HG03457 (cell line): ENCODE results near the gene BOLA2B.
"Not testable (repeated sequence)": the region's sequence is repeated elsewhere in the genome, so short reads cannot be mapped to it uniquely, and the experiment has no call there.

Experiments used
- ATAC-seq: cut with Tn5 transposase; IDR thresholded peaks from one replicate; pipeline ENCODE4 v1.9.1; 2021; ENCODE audit warnings: moderate number of reproducible peaks; ENCODE audit not compliant: unreplicated experiment

BOLA2B gene

GRCh38 chr16:30193615-30194014 lies at the start of gene BOLA2B, which contains the start of gene SLX1A:
Gene BOLA2B, minus strand, starts transcription at chr16:30193666. Its CDS starts 71 bp downstream, at chr16:30193595.
Gene SLX1A, plus strand, starts transcription at chr16:30193875. Its CDS starts 210 bp downstream, at chr16:30194085.
- ATAC-seq, result peak; percentile 61

GRCh38 chr16:30217082-30217481 lies 23.6 kb upstream of the BOLA2B start:
- not testable (repeated sequence) for ATAC-seq

- not testable (repeated sequence) for ATAC-seq
Observed at GRCh38 chr16:30211414-30211813, 17.9 kb upstream of the BOLA2B start.

GRCh38 chr16:30209032-30209431 lies 15.6 kb upstream of the BOLA2B start:
- not testable (repeated sequence) for ATAC-seq

- ATAC-seq, result not testable (repeated sequence)
Observed at GRCh38 chr16:30207063-30207704, 13.7 kb upstream of the BOLA2B start.

- not testable (repeated sequence) for ATAC-seq
Observed at GRCh38 chr16:30206252-30206651, 12.8 kb upstream of the BOLA2B start.

- ATAC-seq, result not testable (repeated sequence)
Observed at GRCh38 chr16:30205541-30206236, 12.2 kb upstream of the BOLA2B start.

- ATAC-seq, result not testable (repeated sequence)
Observed at GRCh38 chr16:30199608-30200343, 6.3 kb upstream of the BOLA2B start.

GRCh38 chr16:30199049-30199448 lies 5.6 kb upstream of the BOLA2B start, which contains the start of gene SULT1A3:
Gene SULT1A3, plus strand, starts transcription at chr16:30199255. Its CDS starts 1,474 bp downstream, at chr16:30200729.
- not testable (repeated sequence) for ATAC-seq

GRCh38 chr16:30197001-30197400 lies 3.5 kb upstream of the BOLA2B start:
- not testable (repeated sequence) for ATAC-seq

GRCh38 chr16:30194172-30194925 lies 883 bp upstream of the BOLA2B start:
- ATAC-seq, result peak; percentile 46

- ATAC-seq, result peak; percentile 5
Observed at GRCh38 chr16:30193098-30193497, 368 bp downstream of the BOLA2B start.

- ATAC-seq, result not testable (repeated sequence)
Observed at GRCh38 chr16:30191158-30191557, 2.3 kb downstream of the BOLA2B start.

- no peak for ATAC-seq
Observed at GRCh38 chr16:30187971-30188561, 5.4 kb downstream of the BOLA2B start.

GRCh38 chr16:30187556-30187865 lies 6.0 kb downstream of the BOLA2B start:
- ATAC-seq, result no peak

GRCh38 chr16:30186782-30187555 lies 6.5 kb downstream of the BOLA2B start:
- no peak for ATAC-seq

- no peak for ATAC-seq
Observed at GRCh38 chr16:30186444-30186781, 7.1 kb downstream of the BOLA2B start.

- no peak for ATAC-seq
Observed at GRCh38 chr16:30185683-30186421, 7.6 kb downstream of the BOLA2B start.
